ENCODE results near the gene EGFL6. TPM values are rescaled to one million over a fixed set of nuclear protein-coding genes. Genes with fewer than 3 reads are reported as not detected.
"Not testable (repeated sequence)": the region's sequence is repeated elsewhere in the genome, so short reads cannot be mapped to it uniquely, and the experiment has no call there.

EGFL6 gene
- total RNA-seq, 1 donor from 2014 or later = 0.24 TPM

GRCh38 chrX:13587786-13588477 lies 18.5 kb downstream of the EGFL6 start:
- intact Hi-C loops (cut with DNase I) = no loop called here
- DNase-seq (ENCODE audit: low spot score) = no peak

- intact Hi-C loops (cut with DNase I) = no loop called here
- no peak for DNase-seq (ENCODE audit: low spot score)
These were observed 20.8 kb downstream of the EGFL6 start for GRCh38 chrX:13590207-13590606.

DNA sequence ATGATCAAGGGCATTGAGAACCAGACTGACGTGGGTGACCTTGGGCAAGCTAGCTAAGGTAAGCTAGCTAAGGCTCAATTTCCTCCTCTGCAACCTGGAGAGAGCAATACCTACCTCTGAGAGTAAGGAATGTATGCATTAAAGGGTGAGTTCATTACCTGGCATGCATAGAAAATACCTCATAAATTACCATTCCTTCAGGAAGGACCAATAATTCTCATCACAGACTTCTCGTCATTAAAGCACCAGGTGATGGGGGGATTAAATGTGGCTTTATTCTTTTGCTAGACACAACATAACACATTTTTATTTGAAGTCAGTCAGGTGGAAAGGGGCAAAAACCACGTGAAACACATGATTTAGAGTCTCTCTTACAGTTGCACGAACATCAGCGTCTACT lies 21.5 kb downstream of the EGFL6 start:
- DNase-seq (ENCODE audit: low spot score) = no peak
- intact Hi-C loops (cut with DNase I) = no loop called here

- intact Hi-C loops (cut with DNase I) = no loop called here
- DNase-seq (ENCODE audit: low spot score) = no peak
These were observed 28.5 kb downstream of the EGFL6 start for GRCh38 chrX:13597874-13598273.

- intact Hi-C loops (cut with DNase I) = no loop called here
- DNase-seq (ENCODE audit: low spot score) = no peak
These were observed 29.5 kb downstream of the EGFL6 start for GRCh38 chrX:13598877-13599276.

DNA sequence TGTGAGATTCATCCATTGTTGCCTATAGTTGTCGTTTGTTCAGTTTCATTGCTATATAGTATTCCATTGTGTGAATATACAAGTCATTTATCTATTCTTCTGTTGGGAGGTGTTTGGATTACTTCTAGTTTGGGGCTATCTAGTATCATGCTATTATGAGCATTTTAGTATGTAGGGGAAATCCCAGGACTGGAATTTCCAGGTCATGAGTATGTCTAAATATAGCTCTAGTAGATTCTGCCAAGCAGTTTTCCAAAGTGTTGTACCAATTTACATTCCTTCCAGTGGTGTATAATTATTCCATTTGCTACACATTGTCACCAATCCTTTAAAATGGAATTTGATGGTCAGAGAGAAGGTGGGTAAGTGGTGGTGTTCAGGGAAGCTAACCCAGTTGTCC lies 30.1 kb downstream of the EGFL6 start:
- DNase-seq (ENCODE audit: low spot score) = no peak
- intact Hi-C loops (cut with DNase I) = no loop called here

DNA sequence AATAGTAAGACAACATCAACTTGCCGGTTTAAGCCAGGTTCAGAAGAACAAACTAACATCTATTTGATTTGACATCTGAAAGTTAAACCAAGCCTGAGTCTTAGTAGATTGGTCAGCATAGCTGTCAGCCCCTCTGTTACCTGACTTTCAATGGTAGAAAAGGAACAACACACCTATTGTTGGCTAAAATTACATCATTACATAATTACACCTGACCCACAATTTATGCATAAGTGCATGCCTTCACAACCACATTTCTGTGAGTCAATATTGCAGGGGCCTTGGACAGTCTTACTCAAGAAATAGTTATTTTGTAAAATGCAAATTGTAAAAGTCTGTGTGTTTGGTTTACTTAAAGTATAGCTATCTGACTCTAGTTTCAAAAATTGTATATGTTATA lies 36.2 kb downstream of the EGFL6 start:
- no peak for DNase-seq (ENCODE audit: low spot score)
- intact Hi-C loops (cut with DNase I) = no loop called here

DNA sequence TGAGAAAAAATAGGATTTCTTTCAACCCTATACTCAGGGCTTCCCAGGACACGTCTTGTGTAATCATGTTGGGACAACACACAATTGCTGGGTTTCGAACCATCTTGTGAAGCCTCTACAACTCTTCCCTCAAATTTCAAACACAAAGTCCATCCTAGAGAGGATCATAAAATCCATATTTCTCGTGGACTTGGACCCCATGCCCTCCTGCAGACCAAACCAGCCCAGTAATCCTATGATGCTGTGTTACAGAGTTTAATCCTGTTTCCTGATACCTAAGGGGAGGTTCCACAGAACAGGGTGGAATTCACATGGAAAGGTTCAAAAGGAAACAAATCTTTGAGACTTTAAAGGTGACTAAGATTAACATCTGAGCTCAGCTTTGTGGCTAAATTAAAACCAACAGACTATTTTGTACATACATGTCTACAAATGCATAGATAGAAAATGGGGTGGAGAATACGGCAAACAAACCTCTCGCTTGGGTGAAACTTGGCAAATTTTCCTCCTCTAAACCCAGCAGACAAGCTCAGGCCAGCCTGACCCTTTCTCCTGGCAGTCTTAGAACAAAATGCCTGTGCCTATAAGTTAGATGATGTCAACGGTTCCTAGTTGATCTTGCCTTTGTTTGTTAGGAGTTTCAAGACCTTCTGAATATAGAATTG lies 38.1 kb downstream of the EGFL6 start:
- intact Hi-C loops (cut with DNase I) = no loop called here
- no peak for DNase-seq (ENCODE audit: low spot score)

DNA sequence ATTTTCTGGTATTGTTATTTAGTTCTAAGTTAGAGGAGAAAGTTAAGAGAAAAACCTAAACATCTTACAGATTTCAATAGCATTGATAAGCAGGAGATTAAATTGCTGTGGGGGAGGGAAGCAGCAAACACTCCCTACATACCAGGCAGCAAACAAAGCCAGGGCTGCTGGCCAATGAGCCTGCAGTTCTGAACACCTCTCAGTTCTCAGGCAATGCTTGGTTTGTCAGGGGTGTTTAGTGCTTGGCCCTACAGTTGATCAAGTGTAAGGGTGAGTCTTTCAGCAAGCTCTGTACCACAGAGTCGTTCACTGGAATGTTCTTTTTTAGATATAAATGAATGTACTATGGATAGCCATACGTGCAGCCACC lies 38.6 kb downstream of the EGFL6 start:
- intact Hi-C loops (cut with DNase I) = no loop called here
- DNase-seq (ENCODE audit: low spot score) = no peak

DNA sequence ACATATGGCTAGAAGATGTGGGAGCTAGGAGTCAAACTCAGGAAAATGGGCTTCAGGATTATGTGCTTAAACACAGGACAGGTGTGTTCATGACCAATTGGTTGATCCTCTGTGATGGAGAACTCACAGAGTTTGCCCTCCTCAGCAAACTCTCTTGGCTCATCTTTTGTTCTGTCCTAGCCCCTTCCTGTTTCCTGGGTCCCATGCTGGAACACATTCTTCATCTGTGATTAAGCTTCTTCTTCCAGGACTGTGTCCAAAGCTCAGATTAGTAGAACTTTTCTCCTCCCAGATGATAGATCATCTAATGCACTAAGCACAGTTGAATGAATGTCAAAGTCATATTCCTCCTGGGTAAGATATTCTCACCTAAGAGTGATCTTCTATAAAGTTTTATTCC lies 44.8 kb downstream of the EGFL6 start:
- intact Hi-C loops (cut with DNase I) = no loop called here
- no peak for DNase-seq (ENCODE audit: low spot score)

GRCh38 chrX:13620207-13620606 lies 50.8 kb downstream of the EGFL6 start:
- intact Hi-C loops (cut with DNase I) = no loop called here
- DNase-seq (ENCODE audit: low spot score) = no peak

- no peak for DNase-seq (ENCODE audit: low spot score)
- intact Hi-C loops (cut with DNase I) = no loop called here
These were observed 53.1 kb downstream of the EGFL6 start for GRCh38 chrX:13622401-13622964.

DNA sequence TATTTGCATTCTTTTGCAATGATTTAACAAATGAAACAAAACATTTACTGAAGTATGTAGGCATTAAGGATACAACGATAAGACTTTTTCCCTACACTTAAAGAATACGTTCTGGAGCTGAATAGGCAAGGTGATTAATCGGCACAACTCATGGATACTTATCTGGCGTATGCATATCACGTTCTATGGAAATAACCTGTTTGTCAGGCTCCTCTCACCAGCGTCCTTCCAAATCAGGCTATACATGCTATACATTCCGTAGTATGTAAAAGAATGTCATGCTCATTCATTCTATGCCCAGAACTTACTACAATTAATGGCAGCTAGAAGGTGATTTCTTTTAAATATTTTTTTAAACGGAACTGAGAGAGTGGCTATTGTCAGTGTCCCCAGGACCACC lies 57.9 kb downstream of the EGFL6 start:
- no peak for DNase-seq (ENCODE audit: low spot score)
- intact Hi-C loops (cut with DNase I) = no loop called here

DNA sequence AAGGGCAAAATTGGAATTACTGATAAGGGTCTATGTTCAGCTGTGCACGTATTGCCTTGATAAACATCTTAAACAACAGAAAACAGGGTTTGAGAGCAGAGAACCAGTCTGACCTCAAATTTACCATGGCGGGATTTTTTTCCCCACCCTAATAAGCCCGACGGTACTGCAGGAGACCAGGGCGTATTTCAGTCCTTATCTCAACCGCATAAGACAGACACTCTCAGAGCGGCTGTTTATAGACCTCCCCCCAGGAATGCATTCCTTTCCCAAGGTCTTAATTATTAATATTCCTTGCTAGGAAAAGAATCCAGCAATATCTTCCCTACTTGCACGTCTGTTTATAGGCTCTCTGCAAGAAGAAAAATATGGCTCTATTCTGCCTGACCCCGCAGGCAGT lies 67.8 kb downstream of the EGFL6 start:
- intact Hi-C loops (cut with DNase I); DNase-seq (ENCODE audit: low spot score): not testable (repeated sequence)

GRCh38 chrX:13638021-13638420 lies 68.6 kb downstream of the EGFL6 start:
- DNase-seq (ENCODE audit: low spot score) = no peak
- intact Hi-C loops (cut with DNase I) = no loop called here

GRCh38 chrX:13638826-13639225 lies 69.4 kb downstream of the EGFL6 start:
- DNase-seq (ENCODE audit: low spot score) = no peak
- intact Hi-C loops (cut with DNase I) = no loop called here

GRCh38 chrX:13641684-13642083 lies 72.3 kb downstream of the EGFL6 start:
- DNase-seq (ENCODE audit: low spot score) = not testable (repeated sequence)

DNA sequence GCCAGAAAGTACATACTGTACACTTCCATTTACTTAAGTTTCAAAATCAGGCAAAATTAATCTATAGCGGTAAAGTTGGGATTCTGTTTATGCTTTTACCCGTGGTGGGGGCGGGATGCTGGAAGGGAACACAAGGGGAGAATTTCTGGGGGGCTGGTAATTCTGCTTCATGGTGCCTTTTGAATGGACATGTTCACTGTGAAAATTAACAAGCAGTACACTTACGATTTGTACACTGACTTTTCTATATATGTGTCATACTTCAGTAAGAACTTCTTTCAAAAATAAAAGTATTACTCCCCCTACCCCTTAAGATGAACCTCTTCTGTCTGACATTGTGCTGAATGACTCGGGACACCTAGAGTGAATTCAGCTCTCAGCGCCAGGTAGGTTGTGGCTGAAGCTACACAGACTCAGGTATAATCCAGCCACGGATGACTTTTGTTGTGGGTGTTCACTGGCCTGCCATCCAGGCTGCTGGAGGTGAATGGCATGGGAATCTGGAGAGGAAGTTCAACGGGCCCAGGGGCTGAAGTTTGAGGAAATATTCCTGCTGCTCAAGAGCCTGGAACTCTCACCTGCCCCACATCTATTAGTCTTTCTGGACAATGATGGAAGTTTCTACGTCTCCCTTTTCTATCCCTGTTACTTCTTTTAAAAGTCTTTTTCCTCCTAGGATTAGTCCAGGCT lies 76.2 kb downstream of the EGFL6 start:
- intact Hi-C loops (cut with DNase I) = loop anchor here (2.0 to 10.0 kb wide), 2 partner anchors 137 to 701 kb away; no protein-coding TSS in a partner anchor

More at GRCh38 chrX:13641684-13642083, 72.3 kb downstream of the EGFL6 start:
- intact Hi-C loops (cut with DNase I) = loop anchor here (10.0 kb wide), 1 partner anchor 697 kb away; no protein-coding TSS in a partner anchor

DNA sequence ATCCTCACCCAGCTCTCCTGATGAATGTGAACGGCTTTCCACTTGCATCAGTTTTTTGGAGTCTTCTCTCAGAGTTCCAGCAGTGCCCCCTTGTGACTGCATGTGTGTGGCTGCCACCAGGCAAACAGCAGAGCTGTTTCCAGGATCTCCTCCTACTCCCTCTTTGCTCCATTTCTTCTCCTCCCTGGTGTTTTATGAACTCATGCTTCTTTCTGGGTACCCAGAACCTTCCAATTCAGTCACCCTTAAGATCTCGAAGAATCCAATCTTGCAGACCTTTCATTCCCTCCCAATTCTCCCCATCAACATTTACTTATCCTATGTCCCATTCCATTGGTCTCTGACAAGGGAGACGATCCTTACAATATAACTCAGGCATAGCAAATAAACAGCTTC lies 76.8 kb downstream of the EGFL6 start:
- no peak for DNase-seq (ENCODE audit: low spot score)

More for the DNA sequence above, 76.2 kb downstream of the EGFL6 start:
- no peak for DNase-seq (ENCODE audit: low spot score)

GRCh38 chrX:13647709-13648212 lies 78.4 kb downstream of the EGFL6 start:
- intact Hi-C loops (cut with DNase I) = loop anchor here (2.0 to 10.0 kb wide), 2 partner anchors 139 to 703 kb away; no protein-coding TSS in a partner anchor
- no peak for DNase-seq (ENCODE audit: low spot score)

More for the DNA sequence above, 76.8 kb downstream of the EGFL6 start:
- intact Hi-C loops (cut with DNase I) = loop anchor here (2.0 to 10.0 kb wide), 2 partner anchors 137 to 701 kb away; no protein-coding TSS in a partner anchor

Measured in cardiac septum (tissue), 1 donor.